GM18517 (cell line): ENCODE results near the gene MTX1.
"Not testable (repeated sequence)": the region's sequence is repeated elsewhere in the genome, so short reads cannot be mapped to it uniquely, and the experiment has no call there.

ENCODE experiments used
- ATAC-seq: cut with Tn5 transposase; IDR thresholded peaks from one replicate; pipeline ENCODE4 v1.9.1; 2021; ENCODE audit warnings: mild to moderate bottlenecking, moderate library complexity; ENCODE audit not compliant: unreplicated experiment

MTX1 gene

GRCh38 chr1:155231302-155231701 is 22.8 kb downstream of the MTX1 start:
- ATAC-seq: not testable (repeated sequence)

GRCh38 chr1:155232001-155232978 is 23.8 kb downstream of the MTX1 start:
- ATAC-seq: not testable (repeated sequence)

DNA sequence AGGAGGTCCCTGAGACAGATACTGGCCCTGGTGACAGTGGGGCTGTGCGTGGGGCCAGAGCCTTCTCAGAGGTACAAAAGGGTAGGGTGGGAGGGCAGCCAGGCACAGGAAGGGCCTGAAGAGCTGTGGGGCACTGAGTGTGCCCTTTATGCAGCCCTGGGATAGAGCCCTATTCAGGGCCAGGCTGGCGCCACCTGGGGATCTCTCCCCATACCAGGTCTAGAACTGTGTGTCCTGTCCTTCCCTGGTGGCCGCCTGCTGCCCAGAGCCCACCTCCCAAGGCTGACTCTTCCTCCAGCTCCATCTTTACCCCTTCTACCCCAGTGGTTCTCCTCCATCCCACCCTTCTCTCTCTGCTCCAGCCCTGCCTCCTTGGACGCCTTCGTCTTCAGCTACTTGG is 25.0 kb downstream of the MTX1 start:
- not testable (repeated sequence) for ATAC-seq

- not testable (repeated sequence) for ATAC-seq
Observed at GRCh38 chr1:155235375-155235774, 26.9 kb downstream of the MTX1 start.

GRCh38 chr1:155236451-155236850 is 28.0 kb downstream of the MTX1 start:
- no peak for ATAC-seq

DNA sequence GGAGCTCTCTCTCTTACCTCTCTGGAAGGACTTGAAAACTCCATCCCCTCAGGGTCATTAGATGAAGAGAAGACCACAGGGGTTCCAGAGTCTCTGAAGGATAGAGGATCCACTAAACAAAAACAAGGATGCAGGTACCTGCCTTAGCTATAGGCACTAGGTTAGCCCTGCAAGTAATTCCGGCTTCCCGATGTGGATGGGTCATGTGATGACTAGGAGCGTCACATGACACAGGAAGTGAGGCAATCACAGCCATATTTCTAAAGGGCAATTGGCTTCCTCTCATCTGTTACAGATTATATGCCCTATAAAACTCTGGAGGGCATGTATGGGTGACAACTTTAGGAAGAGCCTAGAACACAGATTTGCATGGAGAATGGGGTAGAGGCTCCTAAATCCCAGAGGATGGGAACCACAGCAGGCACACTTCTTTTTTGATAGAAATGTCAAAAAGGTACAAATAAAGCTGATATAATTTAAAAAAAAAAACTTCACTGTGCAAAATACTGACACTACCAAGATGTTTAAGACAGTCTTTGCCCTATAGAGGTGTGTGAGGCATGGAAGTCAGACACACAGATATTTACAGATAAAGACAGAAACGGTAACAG is 32.7 kb downstream of the MTX1 start:
- ATAC-seq: no peak

DNA sequence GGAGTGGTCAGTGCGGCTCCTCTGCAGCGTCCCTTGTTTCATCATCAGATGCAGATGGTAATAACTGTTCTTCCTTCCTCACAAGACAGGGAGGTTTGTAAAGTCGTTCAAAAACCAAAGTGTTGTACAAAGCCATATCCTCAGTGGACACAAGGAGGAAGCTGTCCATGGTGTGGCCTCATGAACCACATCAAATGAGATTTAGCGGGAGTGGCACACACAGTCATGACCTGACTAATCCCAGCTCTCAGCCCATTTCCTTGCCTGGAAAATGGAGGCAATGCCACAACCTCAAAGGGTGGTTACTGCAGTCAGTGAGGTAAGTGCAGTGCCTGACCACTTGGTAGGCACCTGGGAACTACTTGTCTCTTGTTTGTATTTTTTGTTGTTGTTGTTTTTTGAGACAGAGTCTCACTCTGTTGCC is 33.4 kb downstream of the MTX1 start:
- ATAC-seq: no peak

GRCh38 chr1:155242805-155243358 is 34.4 kb downstream of the MTX1 start:
- ATAC-seq: no peak

DNA sequence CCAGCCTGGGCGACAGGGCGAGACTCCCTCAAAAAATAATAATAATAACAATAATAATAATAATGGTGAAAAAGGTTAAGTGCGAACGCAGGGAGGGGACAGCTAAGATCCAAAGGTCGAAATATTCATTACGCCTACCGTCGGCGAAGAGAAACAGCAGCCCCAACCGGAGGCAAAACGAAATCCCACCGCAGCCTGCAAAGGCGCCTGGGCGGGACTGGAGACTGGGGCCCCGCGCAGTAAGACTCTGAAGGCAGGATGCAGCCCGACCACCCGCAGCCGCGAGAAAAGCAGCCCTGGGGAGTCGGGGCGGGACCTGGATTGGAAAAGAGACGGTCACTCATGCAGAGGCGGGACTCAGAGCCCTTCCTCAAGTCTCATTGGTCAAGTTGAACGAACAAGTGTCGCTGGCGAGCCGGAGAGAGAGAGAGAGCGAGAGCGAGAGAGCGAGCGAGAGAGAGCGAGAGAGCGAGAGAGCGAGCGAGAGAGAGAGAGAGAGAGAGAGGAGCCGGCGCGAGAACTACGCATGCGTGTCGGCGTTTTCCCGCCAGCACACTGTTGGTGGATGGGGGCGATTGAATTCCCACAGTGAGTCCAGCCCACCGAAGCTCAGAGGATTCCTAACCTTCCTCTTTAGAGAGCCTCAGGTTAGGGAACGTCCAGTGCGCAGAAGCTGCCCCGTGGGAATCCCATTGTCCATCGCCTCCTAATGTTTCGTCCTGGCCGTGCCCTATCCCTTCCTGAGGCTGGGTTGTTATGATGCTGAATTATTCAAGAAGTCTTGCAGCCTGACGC is 36.1 kb downstream of the MTX1 start:
- peak; percentile 85 for ATAC-seq

DNA sequence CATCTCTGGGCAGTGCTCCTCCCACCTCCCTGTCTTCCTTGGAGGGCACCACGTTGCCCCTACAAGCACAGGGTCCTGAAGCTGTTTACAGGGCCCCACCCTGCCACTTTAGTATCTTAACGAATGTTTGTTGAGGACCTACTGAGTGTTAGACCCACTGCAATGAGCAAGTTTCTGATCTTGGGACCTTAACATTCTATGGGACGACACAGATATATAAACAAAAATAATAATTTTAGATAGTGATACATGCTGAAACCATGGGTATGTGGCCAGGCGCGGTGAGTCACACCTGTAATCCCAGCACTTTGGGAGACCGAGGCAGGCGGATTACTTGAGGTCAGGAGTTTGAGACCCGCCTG is 36.6 kb downstream of the MTX1 start:
- no peak for ATAC-seq

DNA sequence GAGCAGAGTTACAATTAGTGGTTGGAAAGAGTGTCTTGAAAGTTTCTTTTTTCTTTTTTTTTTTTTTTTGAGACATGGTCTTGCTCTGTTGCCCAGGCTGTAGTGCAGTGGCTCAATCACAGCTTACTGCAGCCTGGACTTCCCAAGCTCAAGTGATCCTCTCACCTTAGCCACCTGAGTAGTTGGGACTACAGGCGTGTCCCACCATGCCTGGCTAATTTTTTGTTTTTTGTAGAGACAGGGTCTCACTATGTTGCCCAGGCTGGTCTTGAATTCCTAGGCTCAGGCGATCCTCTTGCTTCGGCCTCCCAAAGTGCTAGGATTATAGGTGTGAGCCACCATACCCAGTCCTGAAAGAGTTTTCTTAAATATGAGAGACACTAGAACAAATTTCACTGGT is 38.3 kb downstream of the MTX1 start:
- ATAC-seq: not testable (repeated sequence)

DNA sequence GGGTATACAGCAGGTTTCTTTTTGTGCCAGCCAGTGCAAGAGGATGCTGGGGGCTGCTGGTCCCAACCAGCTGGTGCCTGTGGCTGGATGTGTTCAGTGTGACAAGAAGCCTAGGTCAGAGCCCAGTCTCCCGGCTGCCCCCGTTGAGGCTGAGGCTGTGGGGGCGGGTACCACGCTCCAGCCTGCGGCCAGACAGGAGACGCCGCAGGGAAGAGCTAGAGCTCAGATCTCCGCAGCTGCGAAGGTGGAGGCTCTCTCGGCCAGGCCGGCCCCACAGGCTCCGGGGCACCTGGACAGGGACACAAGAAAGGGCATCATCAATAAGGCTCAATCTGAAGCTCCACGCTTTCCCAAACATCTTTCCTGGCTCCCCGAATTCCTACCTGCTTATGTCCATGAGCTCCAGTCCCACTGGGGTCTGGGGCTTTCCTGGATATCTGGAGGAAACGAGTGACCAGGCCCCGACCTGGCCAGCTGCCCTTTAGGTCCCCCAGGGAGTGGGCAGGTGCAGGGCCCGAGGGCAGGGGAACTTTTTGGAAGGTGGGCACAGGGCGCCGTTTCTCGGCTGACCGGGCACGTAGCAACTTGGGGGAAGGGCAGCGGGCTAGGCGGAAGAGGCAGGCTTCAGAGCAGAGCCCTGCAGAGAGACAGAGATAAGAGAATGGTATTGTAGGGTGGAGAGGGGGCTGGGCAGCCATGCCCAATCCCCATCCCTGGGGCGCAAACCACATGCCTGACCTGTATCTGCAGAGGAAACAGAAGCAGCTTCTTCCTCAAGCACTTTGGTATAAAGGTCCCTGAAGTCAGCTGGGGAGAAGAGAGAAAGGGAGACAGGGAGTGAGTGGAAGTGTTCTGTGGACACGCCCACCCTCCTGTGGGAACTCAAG is 39.4 kb downstream of the MTX1 start:
- no peak for ATAC-seq

DNA sequence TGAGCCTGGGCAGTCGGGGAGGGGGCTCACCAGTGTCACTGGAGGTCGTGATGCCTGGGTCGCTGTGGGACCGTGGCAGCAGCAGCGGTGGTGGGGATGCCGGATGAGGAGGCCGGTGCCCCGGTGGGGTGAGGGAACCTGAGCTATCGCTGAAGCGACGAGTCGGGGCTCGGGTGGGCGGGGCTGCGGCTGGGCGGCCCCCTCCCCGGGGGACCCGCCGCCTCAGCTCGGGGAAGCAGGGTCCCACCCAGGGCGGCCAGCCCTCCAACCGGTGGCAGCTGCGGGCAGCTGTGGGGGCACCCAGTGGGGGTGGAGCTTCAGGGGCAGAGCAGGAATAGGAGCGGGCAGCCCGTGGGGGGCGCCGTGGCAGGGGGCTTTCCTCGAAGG is 41.7 kb downstream of the MTX1 start:
- peak; percentile 30 for ATAC-seq

- peak; percentile 75 for ATAC-seq
Observed at GRCh38 chr1:155250633-155251449, 42.3 kb downstream of the MTX1 start.

GRCh38 chr1:155251566-155251965 is 43.1 kb downstream of the MTX1 start:
- no peak for ATAC-seq

DNA sequence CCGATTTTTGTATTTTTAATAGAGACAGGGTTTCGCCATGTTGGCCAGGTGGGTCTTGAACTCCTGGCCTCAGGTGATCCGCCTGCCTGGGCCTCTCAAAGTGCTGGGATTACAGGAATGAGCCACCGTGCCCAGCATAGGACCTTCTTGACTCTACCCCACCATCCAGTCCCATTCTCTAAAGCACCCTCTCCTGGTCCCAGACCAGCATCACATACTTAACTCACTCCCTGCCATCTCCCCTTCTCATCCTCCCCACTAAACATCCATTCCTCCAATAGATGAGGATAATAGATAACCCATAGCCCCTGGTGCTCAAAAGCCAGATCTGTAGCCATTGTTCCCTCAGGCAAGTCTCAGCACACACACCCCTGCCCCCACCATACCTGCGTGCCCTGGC is 44.7 kb downstream of the MTX1 start:
- no peak for ATAC-seq

- no peak for ATAC-seq
Observed at GRCh38 chr1:155253797-155254196, 45.3 kb downstream of the MTX1 start.

DNA sequence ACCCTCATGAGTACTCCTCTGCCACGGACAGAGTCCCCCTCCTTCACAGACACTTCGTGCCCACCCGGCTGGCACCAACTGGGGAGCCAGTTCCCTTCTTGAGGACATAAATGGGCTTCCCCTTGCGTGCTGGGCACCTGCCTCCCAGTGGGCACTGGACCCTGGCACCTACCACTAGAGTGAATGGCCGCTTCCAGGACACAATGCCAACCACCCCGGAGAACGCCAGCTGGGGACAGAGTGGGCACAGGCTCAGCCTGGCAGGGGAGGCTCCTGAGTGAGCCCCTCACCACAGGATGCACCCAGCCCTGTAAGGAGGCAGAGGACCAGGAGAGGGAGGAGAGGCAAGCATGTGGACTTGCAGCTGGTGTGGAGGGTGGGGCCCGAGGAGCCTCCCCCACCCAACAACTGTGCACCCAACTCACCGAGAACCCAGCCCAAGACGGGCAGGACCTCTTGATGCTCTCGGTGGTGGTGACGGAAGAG is 45.8 kb downstream of the MTX1 start:
- ATAC-seq: no peak

GRCh38 chr1:155254714-155255242 is 46.3 kb downstream of the MTX1 start:
- no peak for ATAC-seq
